ENCODE measurements around the gene FAM124A.

Gene FAM124A

DNA sequence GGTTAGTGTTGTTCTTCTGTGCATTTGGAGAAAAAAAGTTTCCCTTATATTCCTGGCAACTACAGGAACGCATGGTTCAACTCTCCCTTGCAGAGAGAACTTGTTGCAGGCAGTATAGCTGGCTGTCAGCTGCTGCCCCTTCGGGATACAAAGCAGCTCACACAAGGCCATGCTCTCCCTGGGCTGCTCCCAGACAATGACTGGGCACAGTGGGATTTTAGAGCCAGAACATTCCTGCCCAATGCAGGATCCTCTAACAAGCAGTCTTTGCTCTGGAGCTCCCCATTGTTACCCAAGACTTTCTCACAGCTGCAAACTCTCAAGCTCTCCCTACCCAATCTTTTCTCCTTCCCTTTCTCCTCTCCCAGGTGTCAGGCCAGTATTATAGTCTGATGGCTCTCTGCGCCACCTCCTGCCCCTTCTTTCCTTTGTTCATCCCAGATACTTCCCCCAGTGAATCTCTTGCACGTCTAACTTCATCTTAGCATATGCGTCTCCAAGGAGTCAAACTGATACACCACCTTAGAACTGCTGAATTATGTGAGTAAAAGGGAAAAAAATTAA, 89.8 kb downstream of the FAM124A start:
- no peak for DNase-seq (ENCODE audit: low spot score)

DNA sequence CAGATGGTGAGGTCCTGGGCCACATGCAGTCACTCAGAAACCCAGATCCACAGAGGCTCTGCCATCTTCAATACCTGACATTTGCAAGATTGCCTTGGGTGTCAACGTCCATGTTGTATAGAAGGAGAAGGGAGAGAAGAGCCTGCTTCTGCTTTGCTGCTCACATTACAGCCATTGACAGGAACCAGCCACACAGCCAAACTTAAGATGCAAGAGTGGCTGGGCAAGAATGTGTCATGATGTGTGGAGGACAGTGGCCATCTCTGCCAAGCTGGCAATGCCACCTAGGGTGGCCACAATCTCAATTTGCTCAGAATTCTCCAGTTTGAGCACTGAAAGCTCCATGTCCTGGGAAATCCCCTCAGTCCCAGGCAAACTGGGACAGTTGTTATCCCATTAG, 91.4 kb downstream of the FAM124A start:
- DNase-seq (ENCODE audit: low spot score), result no peak

DNA sequence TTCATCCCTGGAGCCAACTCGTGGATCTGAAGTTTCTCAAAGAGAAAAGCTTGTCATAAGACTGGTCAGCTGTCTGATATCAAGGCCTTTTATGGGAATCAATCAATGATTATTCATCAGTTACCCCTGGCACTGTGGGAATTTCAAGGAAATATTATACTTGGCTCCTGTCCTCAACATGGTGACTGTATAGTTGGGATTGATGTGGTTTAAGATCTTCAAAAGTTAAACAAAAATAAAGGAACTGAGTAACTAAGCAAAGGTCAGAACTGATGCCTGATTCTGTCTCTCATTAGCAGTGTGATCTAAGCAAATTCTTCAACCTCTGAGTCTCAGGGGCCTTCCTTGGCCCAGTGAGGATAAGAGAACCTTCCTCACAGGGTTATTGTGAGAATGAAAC, 95.1 kb downstream of the FAM124A start:
- no peak for DNase-seq (ENCODE audit: low spot score)

DNA sequence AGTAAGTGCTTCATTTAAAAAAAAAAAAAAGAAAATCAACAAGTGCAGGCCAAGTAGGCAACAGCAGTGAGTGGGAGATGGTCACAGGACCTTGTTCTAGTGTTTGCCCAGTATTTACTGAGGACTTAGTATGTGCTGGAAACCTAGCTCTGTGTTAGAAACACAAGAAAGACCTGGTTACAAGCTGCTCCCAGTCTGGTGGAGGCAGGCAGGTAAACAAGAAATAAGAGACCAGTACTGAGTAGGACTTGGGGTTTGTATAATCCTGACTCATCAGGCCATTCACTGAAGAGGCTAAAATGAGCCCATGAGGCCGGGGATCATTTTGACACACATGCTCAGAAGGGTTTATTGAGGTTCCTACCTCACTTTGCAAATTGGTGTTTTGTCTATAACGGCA, 95.8 kb downstream of the FAM124A start:
- DNase-seq (ENCODE audit: low spot score), result no peak

DNA sequence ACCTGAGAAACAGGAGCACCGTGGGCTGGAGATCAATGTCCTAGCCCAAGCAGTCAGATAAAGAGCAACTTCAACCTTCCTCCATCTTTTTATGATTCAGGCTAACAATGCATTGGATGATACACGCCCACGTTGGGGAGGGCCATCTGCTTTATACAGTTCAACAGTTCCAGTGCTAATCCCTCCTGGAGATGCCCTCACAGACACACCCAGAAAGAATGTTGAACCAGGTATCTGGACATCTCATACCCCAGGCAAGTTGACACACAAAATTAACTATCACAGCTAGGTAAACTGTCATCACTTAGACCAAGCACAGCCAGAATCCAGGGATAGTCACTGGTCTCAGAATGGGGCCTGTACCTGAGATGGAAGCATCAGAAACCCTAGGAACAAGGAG, 96.7 kb downstream of the FAM124A start:
- DNase-seq (ENCODE audit: low spot score), result no peak

DNA sequence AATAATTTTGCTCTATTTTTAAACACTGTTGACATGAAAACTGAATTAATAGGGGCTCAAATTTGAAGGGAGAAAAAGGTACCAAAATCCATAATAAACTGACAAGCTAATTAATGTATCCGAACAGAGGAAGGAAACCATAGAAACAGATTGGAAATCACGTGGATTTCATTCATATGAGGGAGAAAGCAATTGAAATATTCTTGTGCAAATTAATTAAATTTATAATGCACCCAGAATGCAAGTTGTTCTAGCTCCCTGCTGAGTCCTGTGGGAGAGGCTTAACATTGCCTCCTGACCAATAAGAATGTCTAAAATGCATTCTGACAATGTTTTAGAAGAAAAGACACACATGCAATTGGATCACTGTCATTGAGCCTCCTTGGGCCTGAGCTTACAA, 99.6 kb downstream of the FAM124A start:
- DNase-seq (ENCODE audit: low spot score), result no peak

DNA sequence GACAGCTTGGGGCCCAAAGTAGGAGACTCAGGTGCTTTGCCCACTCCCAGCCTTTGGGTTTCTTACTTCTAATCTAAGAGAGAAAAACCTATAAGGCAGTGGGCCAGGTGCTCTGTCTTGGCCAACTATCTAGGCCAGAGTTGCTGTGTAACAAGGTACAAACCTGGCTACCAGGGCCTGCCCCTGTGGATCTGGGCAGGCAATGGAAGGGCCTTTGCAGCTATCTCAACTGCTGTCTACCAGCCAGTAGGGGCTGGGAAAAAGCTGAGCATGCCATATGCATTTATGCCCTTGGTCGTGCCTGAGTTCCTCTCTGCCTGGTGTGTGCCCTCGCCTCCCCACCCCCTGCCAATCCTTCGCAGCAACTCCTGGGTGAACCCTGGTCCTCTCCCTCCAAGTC, 100.6 kb downstream of the FAM124A start:
- no peak for DNase-seq (ENCODE audit: low spot score)

DNA sequence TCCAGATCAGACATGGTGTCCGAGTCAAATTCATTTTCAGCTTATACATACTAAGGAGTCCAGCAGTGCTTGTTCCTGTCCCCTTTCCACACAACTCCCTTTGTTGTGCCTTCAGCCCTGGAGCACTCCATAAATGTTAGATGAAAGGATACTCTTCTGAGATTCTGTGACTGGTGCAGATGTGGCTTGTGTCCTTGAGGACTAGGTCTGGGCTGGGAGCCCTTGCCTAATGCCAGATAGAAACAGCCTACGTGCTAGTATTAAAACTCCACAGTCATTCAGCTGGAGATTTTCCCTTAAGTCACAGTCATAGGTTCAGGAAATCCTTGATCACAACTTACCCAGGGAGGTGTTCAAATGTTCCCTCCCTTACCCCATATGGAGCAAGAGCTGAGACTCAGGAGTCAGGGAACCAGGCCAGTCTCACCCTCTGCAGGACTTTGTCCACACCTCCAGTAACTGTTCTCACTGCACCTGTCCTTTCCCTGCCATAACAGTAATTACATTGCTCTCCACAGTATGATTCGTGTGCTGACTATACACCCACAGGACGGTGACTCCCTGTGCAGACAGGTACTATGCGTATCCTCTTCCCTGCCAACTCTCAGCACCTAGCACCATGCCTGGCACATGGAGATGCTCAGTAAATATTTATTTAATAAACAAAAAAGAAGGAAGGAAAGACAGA, 101.8 kb downstream of the FAM124A start:
- no peak for DNase-seq (ENCODE audit: low spot score)

DNA sequence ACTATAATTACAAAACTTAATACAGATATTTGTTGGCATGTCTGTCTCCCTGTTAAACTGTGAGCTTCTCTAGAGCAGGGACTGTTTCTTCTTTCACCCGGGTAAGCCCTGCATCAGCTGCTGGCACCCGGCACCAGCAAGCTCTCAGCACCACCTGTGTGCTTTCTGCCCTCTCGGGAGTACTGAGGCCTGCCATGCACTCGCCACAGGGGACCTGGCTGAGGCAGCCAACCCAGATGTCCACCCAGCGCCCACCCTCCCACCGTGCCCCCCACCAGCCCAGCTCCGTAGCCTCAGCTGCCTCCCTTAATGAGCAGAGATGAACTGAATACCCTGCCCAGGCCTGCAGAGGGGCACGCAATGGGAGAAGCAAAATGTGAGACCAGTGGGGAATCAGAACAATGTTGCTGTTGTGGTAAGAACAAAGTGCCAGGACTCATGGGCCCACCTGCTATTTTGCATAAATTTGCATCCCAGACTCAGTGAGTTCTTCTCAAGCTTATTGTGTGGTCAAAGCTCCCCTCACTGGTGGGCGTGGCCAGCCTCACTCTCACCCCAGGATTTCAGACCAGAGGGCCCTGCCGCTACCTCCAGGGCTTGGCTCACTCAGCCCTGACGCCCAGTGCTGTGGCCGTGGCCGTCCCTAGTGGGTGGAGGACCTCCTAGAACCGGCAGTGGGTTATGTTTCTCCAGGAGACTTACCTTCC, 102.7 kb downstream of the FAM124A start:
- DNase-seq (ENCODE audit: low spot score), result no peak

DNA sequence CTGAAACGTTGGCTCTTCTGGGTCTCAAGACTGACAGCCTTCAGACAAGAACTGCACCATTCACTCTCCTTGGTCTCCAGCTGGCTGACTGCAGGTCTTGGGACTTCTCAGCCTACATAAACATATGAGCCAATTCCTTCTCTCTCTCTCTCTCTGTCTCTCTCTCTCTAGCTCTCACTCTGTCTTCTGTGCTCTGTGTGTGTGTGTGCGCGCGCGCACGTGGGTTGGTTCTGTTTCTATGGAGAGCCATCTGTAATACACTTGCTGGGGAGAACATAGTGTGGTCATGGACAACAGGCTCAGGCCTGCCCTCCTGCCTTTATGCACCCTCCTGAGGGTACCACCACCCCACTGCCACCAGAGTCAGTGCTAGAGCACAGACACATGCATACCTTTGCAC, 103.6 kb downstream of the FAM124A start:
- DNase-seq (ENCODE audit: low spot score), result no peak

DNA sequence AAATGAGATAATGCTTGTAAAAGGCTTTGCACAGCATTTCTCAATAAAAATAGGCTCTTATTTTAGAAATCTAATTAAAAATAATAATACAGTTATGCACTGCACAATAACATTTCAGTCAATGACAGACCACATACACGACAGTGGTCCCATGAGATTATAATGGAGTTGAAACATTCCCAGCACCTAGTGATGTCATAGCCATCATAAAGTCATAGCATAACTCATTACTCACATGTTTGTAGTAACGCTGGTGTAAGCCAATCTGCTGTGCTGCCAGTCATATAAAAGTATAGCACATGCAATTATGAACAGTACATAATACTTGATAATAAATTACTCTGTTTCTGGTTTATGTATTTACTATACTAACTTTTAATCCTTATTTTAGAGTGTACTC, 104.6 kb downstream of the FAM124A start:
- DNase-seq (ENCODE audit: low spot score), result no peak

DNA sequence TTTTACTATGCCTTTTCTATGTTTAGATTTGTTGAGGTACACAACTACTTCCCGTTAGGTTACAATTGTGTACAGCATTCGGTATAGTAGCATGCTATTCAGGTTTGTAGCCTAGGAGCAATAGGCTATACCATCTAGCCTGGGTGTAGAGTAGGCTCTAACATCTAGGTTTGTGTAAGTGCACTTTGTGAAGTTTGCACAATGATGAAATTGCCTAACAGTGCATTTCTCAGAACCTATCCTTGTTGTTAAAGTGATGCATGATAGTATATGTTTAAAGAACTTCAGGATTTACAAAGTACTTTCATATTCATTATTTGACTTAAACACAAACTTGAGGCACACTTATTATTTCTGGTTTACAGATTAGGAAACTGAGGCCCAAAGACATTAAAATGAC, 105.8 kb downstream of the FAM124A start:
- no peak for DNase-seq (ENCODE audit: low spot score)

DNA sequence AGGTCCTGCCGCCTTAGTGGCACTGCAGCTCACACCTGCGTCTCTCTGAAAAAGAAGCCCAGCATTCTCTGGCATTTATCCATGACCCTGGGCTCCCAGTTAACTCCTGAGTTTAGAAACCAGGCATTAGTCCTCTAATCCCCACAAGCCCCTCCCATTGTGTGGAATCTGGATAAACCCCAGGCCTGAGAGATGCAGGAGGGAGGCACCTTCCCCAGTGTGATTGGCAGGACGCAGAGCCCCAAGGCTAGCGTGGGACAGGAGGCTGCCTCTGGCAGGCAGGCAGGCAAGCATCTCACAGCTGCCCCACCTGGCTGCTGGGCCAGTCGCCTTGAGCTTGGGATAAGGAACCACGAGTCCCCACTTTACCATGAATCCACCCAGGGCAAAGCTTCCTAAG, 106.3 kb downstream of the FAM124A start:
- DNase-seq (ENCODE audit: low spot score), result no peak

DNA sequence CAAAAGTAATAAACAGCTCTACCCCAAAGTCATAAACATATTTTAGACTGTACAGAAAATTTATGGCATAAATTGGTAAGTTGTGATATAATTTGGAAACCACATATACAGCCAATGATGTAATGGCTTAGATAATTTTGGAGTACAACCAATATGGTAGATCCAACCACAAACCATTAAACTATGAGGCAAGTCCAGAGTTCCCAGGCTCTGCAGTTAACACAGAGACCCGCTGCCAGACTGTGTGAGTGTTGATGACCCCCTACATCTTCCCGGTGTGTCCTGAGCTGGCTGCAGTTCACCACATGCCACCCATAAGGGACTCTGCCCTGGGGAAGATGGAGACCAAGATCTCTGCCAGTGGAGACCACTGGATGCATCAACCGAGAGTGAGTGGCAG, 107.4 kb downstream of the FAM124A start:
- no peak for DNase-seq (ENCODE audit: low spot score)

DNA sequence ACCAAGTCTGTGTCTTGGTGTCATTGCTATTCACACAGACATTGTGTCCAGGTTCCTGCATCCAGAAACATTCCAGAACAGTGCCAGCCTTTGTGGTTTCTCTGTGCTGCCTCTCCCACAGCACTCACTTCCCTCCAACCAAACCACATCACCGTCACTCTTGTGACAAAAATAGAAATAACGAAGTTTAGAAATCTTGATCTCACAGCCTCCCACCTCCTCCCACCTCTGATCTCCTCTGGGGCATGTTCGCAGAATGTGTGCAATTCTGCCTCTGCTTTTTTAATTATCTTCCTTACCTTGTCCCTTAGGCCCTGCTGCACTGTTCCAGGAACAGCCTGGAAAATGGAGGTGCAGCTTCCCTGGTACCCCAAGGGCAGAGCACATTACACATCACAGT, 108.6 kb downstream of the FAM124A start:
- no peak for DNase-seq (ENCODE audit: low spot score)

DNA sequence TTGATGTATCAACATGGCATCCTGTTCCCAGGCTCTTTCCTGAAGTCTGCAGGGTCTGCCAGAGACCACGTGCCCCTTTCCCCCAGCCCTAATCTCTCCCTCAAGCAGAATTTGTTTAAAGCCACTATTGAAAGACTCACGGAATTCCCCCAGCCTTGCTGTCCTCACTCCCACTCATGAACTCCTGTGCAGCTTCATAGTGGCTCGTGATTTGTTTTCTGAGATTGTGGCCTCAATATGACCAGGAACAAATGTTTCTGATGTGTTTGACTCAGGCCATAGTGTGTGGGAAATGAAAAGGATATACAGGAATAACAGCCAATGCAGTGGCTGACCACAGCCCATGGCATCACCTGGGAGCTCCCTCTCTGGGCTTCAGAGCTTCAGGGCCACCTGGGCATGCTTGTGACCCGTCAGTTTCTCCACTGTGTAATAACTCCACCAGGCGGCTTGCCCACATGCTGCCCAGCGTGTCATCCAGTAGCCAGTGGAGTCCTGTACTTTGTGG, 109.2 kb downstream of the FAM124A start:
- no peak for DNase-seq (ENCODE audit: low spot score)

DNA sequence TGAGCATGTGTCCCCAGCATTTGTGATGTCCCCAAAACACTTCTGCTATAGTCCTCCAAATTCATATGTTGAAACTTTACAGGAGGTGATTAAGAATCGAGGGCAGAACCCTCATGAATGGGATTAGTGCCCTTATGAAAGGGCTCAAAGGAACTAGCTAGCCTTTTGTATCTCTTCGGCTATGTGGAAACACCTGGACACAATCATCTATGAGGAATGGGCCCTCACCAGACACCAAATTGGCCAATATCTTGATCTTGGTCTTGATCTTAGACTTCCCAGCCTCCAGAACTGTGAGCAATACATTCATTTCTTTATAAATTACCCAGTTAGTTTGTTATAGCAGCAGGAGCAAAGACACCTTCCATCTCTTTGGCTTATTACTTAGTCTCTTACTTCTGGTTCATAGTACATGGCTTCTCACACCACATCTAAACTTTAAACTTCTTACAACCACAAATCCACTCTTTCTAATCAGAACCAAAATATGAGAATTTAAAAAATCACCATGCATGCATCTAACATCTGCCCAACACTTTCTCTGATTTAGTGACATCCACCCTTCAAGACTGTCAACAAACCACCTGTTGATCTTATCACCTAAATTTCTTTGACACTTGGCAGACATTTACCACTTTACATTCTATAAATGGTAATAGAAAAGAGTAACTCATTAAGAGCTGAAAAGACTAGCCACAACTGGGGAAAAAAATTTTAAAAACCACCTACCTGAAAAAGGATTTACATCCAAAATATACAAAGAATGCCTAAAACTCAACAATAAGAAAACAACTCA, 110.6 kb downstream of the FAM124A start:
- no peak for DNase-seq (ENCODE audit: low spot score)

DNA sequence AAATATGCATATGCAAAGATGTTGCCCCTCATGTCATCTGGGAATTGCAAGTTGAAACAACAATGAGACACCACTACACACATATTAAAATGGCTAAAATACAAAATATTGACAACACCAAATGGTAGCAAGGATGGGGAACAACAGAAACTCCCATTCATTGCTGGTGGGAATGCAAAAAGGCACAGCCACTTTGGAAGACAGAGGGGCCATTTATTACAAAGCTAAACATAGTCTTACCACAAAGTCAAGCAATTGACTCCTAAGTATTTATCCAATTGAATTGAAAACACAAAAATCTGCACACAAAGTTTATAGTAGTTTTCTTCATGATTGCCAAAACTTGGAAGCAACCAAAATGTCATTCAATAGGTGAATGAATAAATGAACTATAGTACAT, 111.2 kb downstream of the FAM124A start:
- DNase-seq (ENCODE audit: low spot score), result no peak

DNA sequence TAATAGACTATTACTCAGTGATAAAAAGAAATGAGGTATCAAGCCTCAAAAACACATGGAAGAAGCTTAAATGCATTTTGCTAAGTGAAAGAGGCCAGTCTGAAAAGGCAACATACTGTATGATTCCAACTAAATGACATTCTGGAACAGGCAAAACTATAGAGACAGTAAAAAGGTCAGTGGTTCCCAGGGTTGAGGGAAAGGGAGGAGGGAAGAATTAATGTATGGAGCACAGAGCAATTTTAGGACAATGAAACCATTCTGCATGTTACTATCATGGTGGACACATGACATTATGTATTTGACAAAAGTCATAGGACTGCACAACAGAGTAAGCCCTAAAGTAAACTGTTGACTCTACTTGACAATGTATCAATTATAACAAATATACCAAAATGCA, 111.6 kb downstream of the FAM124A start:
- DNase-seq (ENCODE audit: low spot score), result no peak
